SK-N-SH treated with all-trans-retinoic acid at 6 μM for 48 hours (cell line): ENCODE measurements around the gene USB1.

Source experiments
- ARNTL ChIP-seq: fragments of 450-650 bp; formaldehyde crosslinking; IDR thresholded peaks from 2 replicates; pipeline ENCODE4 v1.5.0; 2020; ENCODE audit warnings: low read depth, mild to moderate bottlenecking, moderate library complexity, borderline replicate concordance
- CSDC2 ChIP-seq: fragments of 250-450 bp; sonication (Bioruptor Pico); IDR thresholded peaks from 2 replicates; pipeline ENCODE4 v1.5.0; 2020; ENCODE audit warnings: mild to moderate bottlenecking, moderate library complexity
- CSRNP3 ChIP-seq: fragments of 250-450 bp; sonication (Bioruptor Pico); IDR thresholded peaks from 2 replicates; pipeline ENCODE4 v1.5.1; 2021; ENCODE audit warnings: mild to moderate bottlenecking, moderate library complexity
- ISL1 ChIP-seq: fragments of 250-450 bp; sonication (Bioruptor Pico); IDR thresholded peaks from 2 replicates; pipeline ENCODE4 v2.1.2; 2022; ENCODE audit warnings: mild to moderate bottlenecking, moderate library complexity
- PATZ1 ChIP-seq: fragments of 250-450 bp; sonication (Bioruptor Pico); IDR thresholded peaks from 2 replicates; pipeline ENCODE4 v1.8.0; 2020; ENCODE audit warnings: mild to moderate bottlenecking, moderate library complexity, borderline replicate concordance
- PPARA ChIP-seq: fragments of 250-450 bp; sonication (Bioruptor Pico); IDR thresholded peaks from 2 replicates; pipeline ENCODE4 v1.5.0; 2020; ENCODE audit warnings: mild to moderate bottlenecking, borderline replicate concordance
- SNAI2 ChIP-seq: fragments of 250-450 bp; sonication (Bioruptor Pico); IDR thresholded peaks from 2 replicates; pipeline ENCODE4 v1.5.0; 2020; ENCODE audit warnings: mild to moderate bottlenecking, moderate library complexity
- TCF4 ChIP-seq: fragments of 250-450 bp; sonication (Bioruptor Pico); IDR thresholded peaks from 2 replicates; pipeline ENCODE4 v1.8.0; 2021; ENCODE audit warnings: mild to moderate bottlenecking, moderate library complexity, borderline replicate concordance
- TSHZ2 ChIP-seq: fragments of 250-450 bp; sonication (Bioruptor Pico); IDR thresholded peaks from 2 replicates; pipeline ENCODE4 v1.5.0; 2020; ENCODE audit warnings: mild to moderate bottlenecking, moderate library complexity
- ZC3H10 ChIP-seq: fragments of 250-450 bp; sonication (Bioruptor Pico); IDR thresholded peaks from 2 replicates; pipeline ENCODE4 v1.5.1; 2021; ENCODE audit warnings: mild to moderate bottlenecking, moderate library complexity
- ZFP3 ChIP-seq: fragments of 250-450 bp; sonication (Bioruptor Pico); IDR thresholded peaks from 2 replicates; pipeline ENCODE4 v1.5.0; 2020; ENCODE audit warnings: mild to moderate bottlenecking, moderate library complexity
- ZNF70 ChIP-seq: fragments of 450-650 bp; formaldehyde crosslinking; IDR thresholded peaks from 2 replicates; pipeline ENCODE4 v1.5.0; 2020; ENCODE audit warnings: mild to moderate bottlenecking, moderate library complexity
- TF ChIP-seq, protein P1 (sequence below): fragments of 250-450 bp; sonication (Bioruptor Pico); IDR thresholded peaks from 2 replicates; pipeline ENCODE4 v1.8.0; 2021; ENCODE audit warnings: low read depth, mild to moderate bottlenecking, moderate library complexity, borderline replicate concordance
- TF ChIP-seq, protein P2 (sequence below): fragments of 250-450 bp; sonication (Bioruptor Pico); IDR thresholded peaks from 2 replicates; pipeline ENCODE4 v1.5.1; 2020; ENCODE audit warnings: low read depth, mild to moderate bottlenecking, moderate library complexity

- TF ChIP-seq ZNF70 (no peak), ISL1 (CRISPR knock-in tag) (no peak), TSHZ2 (CRISPR knock-in tag) (no peak), CSDC2 (CRISPR knock-in tag) (no peak), PATZ1 (no peak), PPARA (no peak), SNAI2 (CRISPR knock-in tag) (no peak), TCF4 (CRISPR knock-in tag) (no peak), ARNTL (CRISPR knock-in tag) (no peak), ZC3H10 (no peak), ZFP3 (CRISPR knock-in tag) (no peak), CSRNP3 (no peak)
- TF ChIP-seq, protein P1, sequence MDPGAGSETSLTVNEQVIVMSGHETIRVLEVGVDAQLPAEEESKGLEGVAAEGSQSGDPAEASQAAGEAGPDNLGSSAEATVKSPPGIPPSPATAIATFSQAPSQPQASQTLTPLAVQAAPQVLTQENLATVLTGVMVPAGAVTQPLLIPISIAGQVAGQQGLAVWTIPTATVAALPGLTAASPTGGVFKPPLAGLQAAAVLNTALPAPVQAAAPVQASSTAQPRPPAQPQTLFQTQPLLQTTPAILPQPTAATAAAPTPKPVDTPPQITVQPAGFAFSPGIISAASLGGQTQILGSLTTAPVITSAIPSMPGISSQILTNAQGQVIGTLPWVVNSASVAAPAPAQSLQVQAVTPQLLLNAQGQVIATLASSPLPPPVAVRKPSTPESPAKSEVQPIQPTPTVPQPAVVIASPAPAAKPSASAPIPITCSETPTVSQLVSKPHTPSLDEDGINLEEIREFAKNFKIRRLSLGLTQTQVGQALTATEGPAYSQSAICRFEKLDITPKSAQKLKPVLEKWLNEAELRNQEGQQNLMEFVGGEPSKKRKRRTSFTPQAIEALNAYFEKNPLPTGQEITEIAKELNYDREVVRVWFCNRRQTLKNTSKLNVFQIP (CRISPR knock-in tag) = no peak
- TF ChIP-seq, protein P2, sequence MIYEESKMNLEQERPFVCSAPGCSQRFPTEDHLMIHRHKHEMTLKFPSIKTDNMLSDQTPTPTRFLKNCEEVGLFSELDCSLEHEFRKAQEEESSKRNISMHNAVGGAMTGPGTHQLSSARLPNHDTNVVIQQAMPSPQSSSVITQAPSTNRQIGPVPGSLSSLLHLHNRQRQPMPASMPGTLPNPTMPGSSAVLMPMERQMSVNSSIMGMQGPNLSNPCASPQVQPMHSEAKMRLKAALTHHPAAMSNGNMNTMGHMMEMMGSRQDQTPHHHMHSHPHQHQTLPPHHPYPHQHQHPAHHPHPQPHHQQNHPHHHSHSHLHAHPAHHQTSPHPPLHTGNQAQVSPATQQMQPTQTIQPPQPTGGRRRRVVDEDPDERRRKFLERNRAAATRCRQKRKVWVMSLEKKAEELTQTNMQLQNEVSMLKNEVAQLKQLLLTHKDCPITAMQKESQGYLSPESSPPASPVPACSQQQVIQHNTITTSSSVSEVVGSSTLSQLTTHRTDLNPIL = no peak
These were observed 46.5 kb downstream of the USB1 start for GRCh38 chr16:58047557-58048348.
